ENCODE measurements around the gene CEACAM16. TPM values are rescaled to one million over a fixed set of nuclear protein-coding genes. Genes with fewer than 3 reads are reported as not detected.

Gene CEACAM16
- total and polyA plus RNA-seq, 7 donors = 0.03 to 0.08 TPM; not detected in 5

GRCh38 chr19:44758596-44758995 is 59.6 kb downstream of the CEACAM16 start:
- no peaks in the 10 kb centered on the region for H3K27me3 ChIP-seq (ENCODE audit: insufficient read depth in 3 of 3, low read length in 2 of 3)
- peak overlapping the region; percentile 76 for H3K27ac ChIP-seq
- H3K9me3 ChIP-seq = no peaks in the 10 kb centered on the region
- no peak for ATAC-seq
- DNase-seq = no peak
- H3K4me1 ChIP-seq = peaks cover 37% of the 10 kb centered on the region
- TF ChIP-seq, protein P1, sequence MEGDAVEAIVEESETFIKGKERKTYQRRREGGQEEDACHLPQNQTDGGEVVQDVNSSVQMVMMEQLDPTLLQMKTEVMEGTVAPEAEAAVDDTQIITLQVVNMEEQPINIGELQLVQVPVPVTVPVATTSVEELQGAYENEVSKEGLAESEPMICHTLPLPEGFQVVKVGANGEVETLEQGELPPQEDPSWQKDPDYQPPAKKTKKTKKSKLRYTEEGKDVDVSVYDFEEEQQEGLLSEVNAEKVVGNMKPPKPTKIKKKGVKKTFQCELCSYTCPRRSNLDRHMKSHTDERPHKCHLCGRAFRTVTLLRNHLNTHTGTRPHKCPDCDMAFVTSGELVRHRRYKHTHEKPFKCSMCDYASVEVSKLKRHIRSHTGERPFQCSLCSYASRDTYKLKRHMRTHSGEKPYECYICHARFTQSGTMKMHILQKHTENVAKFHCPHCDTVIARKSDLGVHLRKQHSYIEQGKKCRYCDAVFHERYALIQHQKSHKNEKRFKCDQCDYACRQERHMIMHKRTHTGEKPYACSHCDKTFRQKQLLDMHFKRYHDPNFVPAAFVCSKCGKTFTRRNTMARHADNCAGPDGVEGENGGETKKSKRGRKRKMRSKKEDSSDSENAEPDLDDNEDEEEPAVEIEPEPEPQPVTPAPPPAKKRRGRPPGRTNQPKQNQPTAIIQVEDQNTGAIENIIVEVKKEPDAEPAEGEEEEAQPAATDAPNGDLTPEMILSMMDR (IDR thresholded peaks at IDR 0.05) = no peak
- H3K4me3 ChIP-seq = peak overlapping the region; percentile 64
- intact Hi-C loops (cut with DNase I) = no loop called here
- WGBS, 3 donors = 60 to 73% (median 70%) methylated on average over 9 of the region's 9 CpGs
- peaks cover 0 to 54% of the 10 kb centered on the region in 2 donors for H3K36me3 ChIP-seq (ENCODE audit: insufficient read depth in 1 of 2, low read depth in 1 of 2)

- TF ChIP-seq, protein P1 (IDR thresholded peaks at IDR 0.05) = no peak
- no peak overlapping the region for H3K27ac ChIP-seq
- peaks cover 37% of the 10 kb centered on the region for H3K4me1 ChIP-seq
- 68 to 71% (median 69%) methylated on average over 10 of the region's 10 CpGs for WGBS, 3 donors
- peaks cover 0 to 54% of the 10 kb centered on the region in 2 donors for H3K36me3 ChIP-seq (ENCODE audit: insufficient read depth in 1 of 2, low read depth in 1 of 2)
- H3K9me3 ChIP-seq = no peaks in the 10 kb centered on the region
- DNase-seq = no peak
- ATAC-seq = no peak
- no peaks in the 10 kb centered on the region for H3K27me3 ChIP-seq (ENCODE audit: insufficient read depth in 3 of 3, low read length in 2 of 3)
- H3K4me3 ChIP-seq = no peak overlapping the region
- intact Hi-C loops (cut with DNase I) = no loop called here
These were observed 60.3 kb downstream of the CEACAM16 start for GRCh38 chr19:44759083-44759804.

Other genes with a start within 250 kb of the CEACAM16 start
- 1 to 10 TPM; 1.9 to 3.8 (median 2.7) TPM for gene ZNF180, start 198.6 kb upstream of the CEACAM16 start, total RNA-seq
- gene ZNF180, start 198.6 kb upstream of the CEACAM16 start, polyA plus RNA-seq = 1 to 10 TPM; 2.1 to 3.5 (median 2.4) TPM
- gene CEACAM20, start 169.5 kb upstream of the CEACAM16 start, total RNA-seq = not detected
- under 1 TPM in 1 of 3 donors, not detected in 2; 0.03 TPM for gene CEACAM20, start 169.5 kb upstream of the CEACAM16 start, polyA plus RNA-seq
- gene IGSF23, start 85.6 kb upstream of the CEACAM16 start, total RNA-seq = under 1 TPM in 1 of 4 donors, not detected in 3; 0.30 TPM
- under 1 TPM in 1 of 3 donors, not detected in 2; 0.23 TPM for gene IGSF23, start 85.6 kb upstream of the CEACAM16 start, polyA plus RNA-seq
- gene PVR, start 55.2 kb upstream of the CEACAM16 start, total RNA-seq = 100 to 1,000 TPM in 1 of 4 donors, 10 to 100 TPM in 3; 25.0 to 117 (median 41.8) TPM
- 10 to 100 TPM; 21.0 to 90.8 (median 44.4) TPM for gene PVR, start 55.2 kb upstream of the CEACAM16 start, polyA plus RNA-seq
- 10 to 100 TPM in 1 of 4 donors, 1 to 10 TPM in 3; 3.7 to 10.7 (median 7.5) TPM for gene CEACAM19, start 27.7 kb upstream of the CEACAM16 start, total RNA-seq
- gene CEACAM19, start 27.7 kb upstream of the CEACAM16 start, polyA plus RNA-seq = 10 to 100 TPM in 1 of 3 donors, 1 to 10 TPM in 2; 3.9 to 14.7 (median 8.6) TPM
- 10 to 100 TPM; 13.3 to 36.4 (median 25.3) TPM for gene BCL3, start 49.6 kb downstream of the CEACAM16 start, total RNA-seq
- gene BCL3, start 49.6 kb downstream of the CEACAM16 start, polyA plus RNA-seq = 10 to 100 TPM in 1 of 3 donors, 1 to 10 TPM in 2; 5.7 to 13.2 (median 7.8) TPM
- under 1 TPM in 1 of 4 donors, not detected in 3; 0.34 TPM for gene CBLC, start 78.7 kb downstream of the CEACAM16 start, total RNA-seq
- under 1 TPM in 1 of 3 donors, not detected in 2; 0.08 TPM for gene CBLC, start 78.7 kb downstream of the CEACAM16 start, polyA plus RNA-seq
- 10 to 100 TPM; 20.0 to 44.9 (median 25.0) TPM for gene BCAM, start 110.0 kb downstream of the CEACAM16 start, total RNA-seq
- gene BCAM, start 110.0 kb downstream of the CEACAM16 start, polyA plus RNA-seq = 10 to 100 TPM; 12.5 to 15.8 (median 15.7) TPM
- gene NECTIN2, start 147.1 kb downstream of the CEACAM16 start, total RNA-seq = 10 to 100 TPM; 17.5 to 32.9 (median 24.1) TPM
- gene NECTIN2, start 147.1 kb downstream of the CEACAM16 start, polyA plus RNA-seq = 10 to 100 TPM in 2 of 3 donors, 1 to 10 TPM in 1; 9.0 to 18.1 (median 11.2) TPM
- gene TOMM40, start 192.1 kb downstream of the CEACAM16 start, total RNA-seq = 100 to 1,000 TPM in 1 of 4 donors, 10 to 100 TPM in 3; 42.3 to 111 (median 71.4) TPM
- 100 to 1,000 TPM in 1 of 3 donors, 10 to 100 TPM in 2; 67.6 to 330 (median 69.7) TPM for gene TOMM40, start 192.1 kb downstream of the CEACAM16 start, polyA plus RNA-seq
- gene APOE, start 206.6 kb downstream of the CEACAM16 start, total RNA-seq = 10 to 100 TPM in 3 of 4 donors, 1 to 10 TPM in 1; 7.1 to 19.0 (median 11.9) TPM
- gene APOE, start 206.6 kb downstream of the CEACAM16 start, polyA plus RNA-seq = 10 to 100 TPM in 1 of 3 donors, 1 to 10 TPM in 2; 4.9 to 17.8 (median 6.8) TPM
- gene APOC1, start 215.5 kb downstream of the CEACAM16 start, total RNA-seq = 10 to 100 TPM in 1 of 4 donors, 1 to 10 TPM in 3; 5.7 to 16.8 (median 8.3) TPM
- 10 to 100 TPM in 1 of 3 donors, 1 to 10 TPM in 2; 1.6 to 14.4 (median 4.7) TPM for gene APOC1, start 215.5 kb downstream of the CEACAM16 start, polyA plus RNA-seq
- not detected for gene APOC4, start 243.1 kb downstream of the CEACAM16 start, total RNA-seq
- gene APOC4, start 243.1 kb downstream of the CEACAM16 start, polyA plus RNA-seq = not detected
- under 1 TPM in 1 of 4 donors, not detected in 3; 0.98 TPM for gene APOC2, start 246.9 kb downstream of the CEACAM16 start, total RNA-seq
- gene APOC2, start 246.9 kb downstream of the CEACAM16 start, polyA plus RNA-seq = not detected

Data from psoas muscle (tissue), 8 donors.